Lower leg skin (tissue), 4 donors: ENCODE measurements around the gene PLCE1. TPM values are rescaled to one million over a fixed set of nuclear protein-coding genes. Genes with fewer than 3 reads are reported as not detected.

ENCODE experiments used
- DNase-seq, 2 donors: peaks; one replicate each; pipeline ENCODE4 v3.0.0-alpha.2; 2019; ENCODE audit warnings: low spot score in 2 of 2
- H3K4me3 ChIP-seq: fragments of 200-600 bp; sonication (generic); 2 replicates; pipeline ENCODE4 v1.5.1; 2017; ENCODE audit warnings: mild to moderate bottlenecking, low read depth; ENCODE audit not compliant: poor library complexity, severe bottlenecking
- POLR2A ChIP-seq, 2 donors: fragments of 450-650 bp; IDR thresholded peaks; one replicate each; pipeline ENCODE4 v1.6.1; 2016 to 2017; ENCODE audit warnings: antibody characterized with exemption in 2 of 2, mild to moderate bottlenecking in 1 of 2, moderate library complexity in 1 of 2
- WGBS, 2 donors: methylation state at CpG; one replicate each; pipeline ENCODE4 v1.1.5; 2018; 5-methylcytosine and 5-hydroxymethylcytosine counted together
- intact Hi-C: fragments of 100-400 bp; cut with DNase I; formaldehyde crosslinking; loops from one replicate; pipeline ENCODE4 v1.15.0; 2023; ENCODE audit warnings: low total_unique reads
- total RNA-seq, 4 donors: library from RNA; depleted of rRNA; stranded (reverse); fragments of >200 nt; gene quantifications; one replicate each; pipeline ENCODE4 v1.1.0, GENCODE V29; 2016
- TF ChIP-seq, protein P1 (sequence below), 3 donors: fragments of 450-650 bp; IDR thresholded peaks; one replicate each; pipeline ENCODE4 v1.5.1; 2016; ENCODE audit warnings: antibody characterized with exemption in 3 of 3, mild to moderate bottlenecking in 3 of 3, moderate library complexity in 2 of 3

PLCE1 gene
- total RNA-seq, 4 donors from 2014 or later: 0.25 to 2.7 (median 1.1) TPM

DNA sequence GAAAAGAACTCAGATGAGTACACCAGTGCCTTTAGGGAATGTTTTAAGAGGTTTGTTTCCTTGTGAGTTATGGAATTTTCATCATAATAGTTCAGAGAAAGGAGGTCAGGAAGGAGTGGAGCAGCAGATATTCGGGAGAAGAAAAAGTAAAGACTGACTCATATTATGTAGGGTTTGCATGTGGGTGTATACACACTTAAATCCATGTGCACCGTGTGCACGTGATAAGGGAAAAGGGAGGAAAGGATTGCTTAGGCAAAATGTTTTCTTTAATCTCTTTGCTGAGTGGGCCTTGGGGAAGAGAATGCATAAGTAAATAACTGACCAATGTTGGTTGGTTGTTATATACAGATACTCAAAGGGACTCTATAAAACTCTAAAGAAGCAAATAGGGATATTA, 30.2 kb downstream of the PLCE1 start:
- intact Hi-C loops: no loop called here
- 39 to 42% methylated on average over 3 of the region's 3 CpGs for WGBS, 2 donors
- TF ChIP-seq, protein P1, sequence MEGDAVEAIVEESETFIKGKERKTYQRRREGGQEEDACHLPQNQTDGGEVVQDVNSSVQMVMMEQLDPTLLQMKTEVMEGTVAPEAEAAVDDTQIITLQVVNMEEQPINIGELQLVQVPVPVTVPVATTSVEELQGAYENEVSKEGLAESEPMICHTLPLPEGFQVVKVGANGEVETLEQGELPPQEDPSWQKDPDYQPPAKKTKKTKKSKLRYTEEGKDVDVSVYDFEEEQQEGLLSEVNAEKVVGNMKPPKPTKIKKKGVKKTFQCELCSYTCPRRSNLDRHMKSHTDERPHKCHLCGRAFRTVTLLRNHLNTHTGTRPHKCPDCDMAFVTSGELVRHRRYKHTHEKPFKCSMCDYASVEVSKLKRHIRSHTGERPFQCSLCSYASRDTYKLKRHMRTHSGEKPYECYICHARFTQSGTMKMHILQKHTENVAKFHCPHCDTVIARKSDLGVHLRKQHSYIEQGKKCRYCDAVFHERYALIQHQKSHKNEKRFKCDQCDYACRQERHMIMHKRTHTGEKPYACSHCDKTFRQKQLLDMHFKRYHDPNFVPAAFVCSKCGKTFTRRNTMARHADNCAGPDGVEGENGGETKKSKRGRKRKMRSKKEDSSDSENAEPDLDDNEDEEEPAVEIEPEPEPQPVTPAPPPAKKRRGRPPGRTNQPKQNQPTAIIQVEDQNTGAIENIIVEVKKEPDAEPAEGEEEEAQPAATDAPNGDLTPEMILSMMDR (IDR thresholded peaks at IDR 0.05): no peak
- no peak for TF ChIP-seq POLR2A (IDR thresholded peaks at IDR 0.05)
- no peak for DNase-seq
- H3K4me3 ChIP-seq: no peak overlapping the region

DNA sequence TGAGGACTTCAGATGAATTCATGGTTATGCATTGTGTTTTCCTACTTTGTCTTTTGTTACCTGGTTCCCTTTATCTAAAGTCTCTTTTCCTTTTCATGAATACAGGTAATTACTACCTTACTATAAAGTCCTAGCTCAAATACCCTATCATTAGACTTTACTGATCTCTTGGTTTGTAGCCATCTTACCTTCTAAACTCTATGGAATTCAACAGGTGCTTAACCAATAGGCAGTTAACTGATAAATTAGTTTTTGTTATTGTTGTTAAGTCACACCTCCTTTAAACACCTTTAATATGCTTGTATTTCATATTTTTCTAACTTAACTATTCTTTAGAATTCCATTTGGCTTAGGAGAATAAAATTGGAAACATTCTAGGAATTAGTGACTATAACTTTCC, 30.7 kb downstream of the PLCE1 start:
- TF ChIP-seq, protein P1 (IDR thresholded peaks at IDR 0.05): no peak
- TF ChIP-seq POLR2A (IDR thresholded peaks at IDR 0.05): no peak
- no peak for DNase-seq
- intact Hi-C loops: no loop called here
- H3K4me3 ChIP-seq: no peak overlapping the region

DNA sequence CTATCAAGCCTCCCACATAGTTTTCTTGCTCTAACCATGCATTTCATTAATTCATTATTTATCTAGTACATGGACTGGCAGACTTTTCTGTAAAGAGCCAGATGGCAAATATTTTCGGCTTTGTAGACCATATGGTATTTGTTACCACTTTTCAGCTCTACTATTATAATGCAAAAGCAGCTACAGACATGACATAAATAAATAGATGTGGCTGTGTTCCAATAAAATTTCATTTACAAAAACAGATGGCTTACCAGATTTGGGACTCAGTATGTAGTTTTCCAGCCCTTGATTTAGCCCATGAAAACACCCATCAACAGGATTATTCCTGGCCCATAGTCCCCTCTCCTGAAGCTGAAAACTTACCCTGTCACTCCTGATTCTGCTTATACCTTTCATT, 32.1 kb downstream of the PLCE1 start:
- intact Hi-C loops: no loop called here
- TF ChIP-seq, protein P1 (IDR thresholded peaks at IDR 0.05): no peak
- TF ChIP-seq POLR2A (IDR thresholded peaks at IDR 0.05): no peak
- H3K4me3 ChIP-seq: no peak overlapping the region
- DNase-seq: no peak
- WGBS, 2 donors: 49 to 65% methylated on average over 1 of the region's 1 CpG

DNA sequence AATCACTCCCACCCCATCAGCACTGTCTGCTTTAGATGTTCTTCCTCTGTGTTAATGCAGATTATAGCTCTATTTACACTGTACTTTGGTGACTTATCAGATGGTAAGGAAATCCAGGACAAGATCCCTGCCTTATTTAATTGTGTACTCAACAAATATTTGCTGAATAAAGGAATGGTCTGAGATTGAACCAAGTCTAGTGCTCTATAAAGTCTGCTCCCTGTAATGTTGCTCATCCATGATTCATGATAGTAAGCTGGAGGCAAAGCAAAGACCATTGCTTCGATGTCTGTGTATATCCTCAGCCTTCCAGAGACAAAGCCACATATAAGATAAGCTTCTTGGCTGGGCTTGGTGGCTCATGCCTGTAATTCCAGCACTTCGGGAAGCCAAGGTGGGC, 33.5 kb downstream of the PLCE1 start:
- 82 to 88% methylated on average over 2 of the region's 2 CpGs for WGBS, 2 donors
- intact Hi-C loops: no loop called here
- TF ChIP-seq, protein P1 (IDR thresholded peaks at IDR 0.05): no peak
- no peak for TF ChIP-seq POLR2A (IDR thresholded peaks at IDR 0.05)
- H3K4me3 ChIP-seq: no peak overlapping the region
- DNase-seq: no peak

GRCh38 chr10:94029955-94030354, 36.2 kb downstream of the PLCE1 start:
- DNase-seq: no peak
- intact Hi-C loops: no loop called here
- H3K4me3 ChIP-seq: no peak overlapping the region
- TF ChIP-seq, protein P1 (IDR thresholded peaks at IDR 0.05): no peak
- TF ChIP-seq POLR2A (IDR thresholded peaks at IDR 0.05): no peak

DNA sequence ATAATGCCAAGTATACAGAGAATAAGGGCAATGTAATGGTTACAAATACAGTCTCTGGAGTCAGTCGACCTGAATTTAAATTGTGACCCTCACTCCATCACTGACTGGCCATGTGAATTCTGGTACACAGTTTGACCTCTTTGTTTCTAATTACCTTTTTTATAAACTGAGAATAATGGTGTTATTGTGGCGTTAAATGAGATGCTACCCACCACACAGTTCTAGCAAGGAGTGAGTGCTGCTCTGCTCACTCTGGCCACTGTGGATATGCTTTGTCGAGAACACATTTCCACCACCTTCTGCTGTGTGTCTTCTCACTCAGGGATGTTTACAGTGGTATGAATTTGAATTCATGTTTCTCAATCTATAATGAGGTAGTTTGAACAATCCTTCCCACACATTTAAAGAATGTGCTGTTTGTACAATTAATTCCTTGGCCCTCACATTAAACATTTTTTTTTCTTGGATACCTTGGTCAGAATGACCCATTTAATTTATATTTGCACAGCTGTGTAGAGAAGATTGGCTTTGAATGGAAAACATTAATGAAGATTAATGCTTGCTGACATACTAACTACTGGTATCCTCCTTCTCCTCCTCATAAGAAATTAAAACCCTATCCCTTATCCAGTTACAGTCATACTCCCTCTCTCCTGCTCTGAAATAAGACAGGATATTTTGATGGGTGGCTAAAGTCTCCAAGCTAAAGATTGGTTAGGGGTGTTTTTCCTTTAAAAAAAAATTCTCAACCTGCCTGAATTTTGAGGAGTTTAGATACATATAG, 42.4 kb downstream of the PLCE1 start:
- intact Hi-C loops: no loop called here
- no peak for TF ChIP-seq POLR2A (IDR thresholded peaks at IDR 0.05)
- TF ChIP-seq, protein P1 (IDR thresholded peaks at IDR 0.05): no peak
- 73 to 80% methylated on average over 3 of the region's 3 CpGs for WGBS, 2 donors
- no peak overlapping the region for H3K4me3 ChIP-seq
- no peak for DNase-seq
